ENCODE measurements around the gene ITPR1.

ITPR1 gene

GRCh38 chr3:4880850-4881249 is 387.7 kb downstream of the ITPR1 start:
- no peak for DNase-seq

- DNase-seq: no peak
Observed at GRCh38 chr3:4882548-4882947, 389.4 kb downstream of the ITPR1 start.

- DNase-seq: no peak
Observed at GRCh38 chr3:4883011-4883410, 389.9 kb downstream of the ITPR1 start.

GRCh38 chr3:4884888-4885287 is 391.7 kb downstream of the ITPR1 start:
- DNase-seq: no peak

- DNase-seq: no peak
Observed at GRCh38 chr3:4885316-4885715, 392.2 kb downstream of the ITPR1 start.

GRCh38 chr3:4886448-4886847 is 393.3 kb downstream of the ITPR1 start:
- DNase-seq: no peak

GRCh38 chr3:4887177-4887576 is 394.0 kb downstream of the ITPR1 start:
- no peak for DNase-seq

- no peak for DNase-seq
Observed at GRCh38 chr3:4888913-4889846, 396.0 kb downstream of the ITPR1 start.

- no peak for DNase-seq
Observed at GRCh38 chr3:4889896-4890295, 396.7 kb downstream of the ITPR1 start.

- DNase-seq: no peak
Observed at GRCh38 chr3:4894891-4895530, 401.9 kb downstream of the ITPR1 start.

- DNase-seq: no peak
Observed at GRCh38 chr3:4895838-4896237, 402.7 kb downstream of the ITPR1 start.

All from stimulated activated CD4-positive, alpha-beta T cell treated with anti-CD3 and anti-CD28 coated beads, Interleukin-1b, Interleukin-23, amount 100 ng/mL, for 48 hours (primary cell).